Measurements from ENCODE around the gene TINCR.

Gene TINCR

DNA sequence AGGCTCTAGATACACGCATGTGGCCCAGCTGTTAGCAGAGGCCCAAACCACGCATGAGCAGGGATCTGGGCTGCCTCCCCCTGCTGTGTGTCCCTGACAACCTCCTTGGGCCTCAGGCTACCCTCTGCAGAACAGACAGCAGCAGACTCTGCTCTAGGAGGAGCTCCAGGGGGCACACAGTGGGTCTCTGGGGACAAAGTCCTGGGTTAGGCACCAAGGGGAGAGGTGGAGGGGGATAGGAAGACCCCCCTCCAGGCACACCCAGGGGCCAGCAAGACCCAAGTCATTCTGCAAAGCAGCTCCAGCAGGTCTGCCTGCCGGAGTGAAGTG is 8.0 kb downstream of the TINCR start:
- Mint-ChIP-seq H3K9me3 (peaks cover 11% of the 10 kb centered on the region), H3K36me3 (ENCODE audit: low read depth) (no peaks in the 10 kb centered on the region), H3K4me1 (peaks cover 21% of the 10 kb centered on the region), H3K27me3 (ENCODE audit: low read depth, poor library complexity) (peaks cover 27% of the 10 kb centered on the region), H3K4me3 (no peak overlapping the region), H3K27ac (no peak overlapping the region)
- TF ChIP-seq, protein P1, sequence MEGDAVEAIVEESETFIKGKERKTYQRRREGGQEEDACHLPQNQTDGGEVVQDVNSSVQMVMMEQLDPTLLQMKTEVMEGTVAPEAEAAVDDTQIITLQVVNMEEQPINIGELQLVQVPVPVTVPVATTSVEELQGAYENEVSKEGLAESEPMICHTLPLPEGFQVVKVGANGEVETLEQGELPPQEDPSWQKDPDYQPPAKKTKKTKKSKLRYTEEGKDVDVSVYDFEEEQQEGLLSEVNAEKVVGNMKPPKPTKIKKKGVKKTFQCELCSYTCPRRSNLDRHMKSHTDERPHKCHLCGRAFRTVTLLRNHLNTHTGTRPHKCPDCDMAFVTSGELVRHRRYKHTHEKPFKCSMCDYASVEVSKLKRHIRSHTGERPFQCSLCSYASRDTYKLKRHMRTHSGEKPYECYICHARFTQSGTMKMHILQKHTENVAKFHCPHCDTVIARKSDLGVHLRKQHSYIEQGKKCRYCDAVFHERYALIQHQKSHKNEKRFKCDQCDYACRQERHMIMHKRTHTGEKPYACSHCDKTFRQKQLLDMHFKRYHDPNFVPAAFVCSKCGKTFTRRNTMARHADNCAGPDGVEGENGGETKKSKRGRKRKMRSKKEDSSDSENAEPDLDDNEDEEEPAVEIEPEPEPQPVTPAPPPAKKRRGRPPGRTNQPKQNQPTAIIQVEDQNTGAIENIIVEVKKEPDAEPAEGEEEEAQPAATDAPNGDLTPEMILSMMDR (IDR thresholded peaks at IDR 0.05) = no peak
- no peak for DNase-seq

GRCh38 chr19:5558101-5558621 is 9.6 kb downstream of the TINCR start:
- Mint-ChIP-seq H3K27me3 (ENCODE audit: low read depth, poor library complexity) (peaks cover 26% of the 10 kb centered on the region), H3K4me3 (no peak overlapping the region), H3K27ac (no peak overlapping the region), H3K36me3 (ENCODE audit: low read depth) (no peaks in the 10 kb centered on the region), H3K9me3 (peaks cover 11% of the 10 kb centered on the region), H3K4me1 (peaks cover 21% of the 10 kb centered on the region)
- TF ChIP-seq, protein P1 (IDR thresholded peaks at IDR 0.05) = no peak
- DNase-seq = no peak

DNA sequence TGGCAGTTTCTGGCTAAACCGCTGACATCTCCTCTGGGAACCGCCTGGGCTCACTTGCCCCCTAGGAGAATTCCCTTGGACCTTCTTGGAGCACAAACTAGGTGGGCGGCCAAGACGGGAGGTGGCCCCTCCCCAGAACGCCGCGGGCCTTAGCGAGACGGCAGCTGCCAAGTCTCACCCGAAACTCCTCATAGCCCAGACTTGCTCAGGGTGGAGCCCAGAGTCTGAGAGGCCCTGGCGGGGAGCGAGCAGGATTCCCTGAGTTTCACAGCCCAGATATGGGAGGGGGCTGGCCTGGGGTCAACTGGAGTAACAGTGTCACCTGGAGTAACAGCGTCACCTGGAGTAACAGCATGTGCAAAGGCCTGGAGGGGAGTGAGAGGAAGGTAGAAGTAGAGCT is 10.1 kb downstream of the TINCR start:
- H3K27ac Mint-ChIP-seq = no peak overlapping the region
- H3K27me3 Mint-ChIP-seq (ENCODE audit: low read depth, poor library complexity) = peaks cover 22% of the 10 kb centered on the region
- H3K4me3 Mint-ChIP-seq = no peak overlapping the region
- H3K4me1 Mint-ChIP-seq = peaks cover 21% of the 10 kb centered on the region
- peaks cover 11% of the 10 kb centered on the region for H3K9me3 Mint-ChIP-seq
- H3K36me3 Mint-ChIP-seq (ENCODE audit: low read depth) = no peaks in the 10 kb centered on the region
- no peak for DNase-seq
- TF ChIP-seq, protein P1 (IDR thresholded peaks at IDR 0.05) = no peak

DNA sequence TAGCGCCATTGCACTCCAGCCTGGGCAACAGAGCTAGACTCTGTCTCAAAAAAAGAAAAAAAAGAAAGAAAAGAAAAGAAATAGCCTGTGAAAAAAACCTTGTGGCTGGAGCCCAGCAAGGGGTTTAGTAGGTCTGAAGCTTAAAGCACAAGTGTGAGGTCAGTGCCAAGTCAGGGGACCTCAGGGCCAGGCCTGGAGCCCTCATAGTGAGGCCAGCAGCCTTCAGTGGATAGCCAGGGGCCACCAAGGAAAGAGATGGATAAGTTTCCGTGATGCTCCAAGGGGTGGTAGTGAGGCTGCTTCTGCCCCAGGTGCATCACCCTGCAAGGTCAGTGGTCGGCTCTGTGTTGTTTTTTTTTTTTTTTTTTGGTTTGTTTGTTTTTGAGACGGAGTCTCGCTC is 12.9 kb downstream of the TINCR start:
- peaks cover 28% of the 10 kb centered on the region for H3K27me3 Mint-ChIP-seq (ENCODE audit: low read depth, poor library complexity)

GRCh38 chr19:5553892-5554291 is 13.9 kb downstream of the TINCR start:
- H3K27ac Mint-ChIP-seq = no peak overlapping the region
- H3K27me3 Mint-ChIP-seq (ENCODE audit: low read depth, poor library complexity) = peaks cover 34% of the 10 kb centered on the region
- peaks cover 10% of the 10 kb centered on the region for H3K4me1 Mint-ChIP-seq
- no peak for DNase-seq
- no peak overlapping the region for H3K4me3 Mint-ChIP-seq
- H3K9me3 Mint-ChIP-seq = no peaks in the 10 kb centered on the region
- H3K36me3 Mint-ChIP-seq (ENCODE audit: low read depth) = no peaks in the 10 kb centered on the region
- TF ChIP-seq, protein P1 (IDR thresholded peaks at IDR 0.05) = no peak

More for the DNA sequence above, 12.9 kb downstream of the TINCR start:
- Mint-ChIP-seq H3K36me3 (ENCODE audit: low read depth) (no peaks in the 10 kb centered on the region), H3K9me3 (no peaks in the 10 kb centered on the region), H3K4me3 (no peak overlapping the region), H3K4me1 (peaks cover 10% of the 10 kb centered on the region), H3K27ac (no peak overlapping the region)
- no peak for DNase-seq
- TF ChIP-seq, protein P1 (IDR thresholded peaks at IDR 0.05) = no peak

GRCh38 chr19:5547881-5548280 is 19.9 kb downstream of the TINCR start:
- no peak for DNase-seq
- Mint-ChIP-seq H3K36me3 (ENCODE audit: low read depth) (no peaks in the 10 kb centered on the region), H3K4me1 (no peaks in the 10 kb centered on the region)

More at GRCh38 chr19:5547881-5548280, 19.9 kb downstream of the TINCR start:
- no peaks in the 10 kb centered on the region for H3K9me3 Mint-ChIP-seq
- TF ChIP-seq, protein P1 (IDR thresholded peaks at IDR 0.05) = peak; percentile 36
- H3K27ac Mint-ChIP-seq = no peak overlapping the region
- H3K4me3 Mint-ChIP-seq = no peak overlapping the region
- peaks cover 35% of the 10 kb centered on the region for H3K27me3 Mint-ChIP-seq (ENCODE audit: low read depth, poor library complexity)

Measured in nephron progenitor cell (in vitro differentiated cells).